HK-2 (cell line): ENCODE data around the gene ALDH7A1.

Experiments
- DNase-seq: peaks from one replicate; pipeline ENCODE4 v3.0.0-alpha.2; 2018; ENCODE audit not compliant: unreplicated experiment

The ALDH7A1 gene

DNA sequence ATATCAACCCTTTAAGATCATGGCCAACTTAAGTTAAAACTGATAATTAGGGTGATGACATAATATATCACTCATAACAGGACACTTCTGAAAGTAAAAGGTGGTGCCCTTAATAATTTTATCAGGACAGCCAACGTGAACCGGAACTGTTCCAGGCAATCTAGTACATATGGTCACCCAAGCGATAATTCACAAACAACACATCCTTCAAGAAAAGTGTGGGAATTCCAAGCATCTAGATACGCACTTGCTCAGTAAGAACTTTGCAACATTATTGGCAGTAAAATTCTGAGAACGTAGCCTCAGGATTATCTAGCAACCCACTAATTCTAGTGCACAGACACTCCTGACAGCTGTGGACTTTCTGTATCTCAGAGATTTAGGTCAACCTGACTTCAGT, 85.7 kb downstream of the ALDH7A1 start:
- DNase-seq, result no peak

DNA sequence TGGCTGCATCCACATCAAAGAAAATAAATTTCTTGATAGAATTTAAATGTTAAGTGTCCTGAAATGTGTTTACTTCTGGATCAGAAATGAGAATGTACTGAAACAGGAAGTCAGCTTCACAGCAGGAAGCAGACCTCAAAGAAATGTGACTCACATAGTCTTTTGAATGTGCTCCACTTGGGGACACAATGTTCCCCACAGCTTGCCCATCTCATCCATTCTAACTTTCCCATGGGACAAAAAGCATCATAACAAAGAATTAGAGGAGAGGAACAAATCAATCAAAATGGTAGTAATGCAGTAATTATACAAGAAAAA, 86.1 kb downstream of the ALDH7A1 start:
- DNase-seq, result no peak

DNA sequence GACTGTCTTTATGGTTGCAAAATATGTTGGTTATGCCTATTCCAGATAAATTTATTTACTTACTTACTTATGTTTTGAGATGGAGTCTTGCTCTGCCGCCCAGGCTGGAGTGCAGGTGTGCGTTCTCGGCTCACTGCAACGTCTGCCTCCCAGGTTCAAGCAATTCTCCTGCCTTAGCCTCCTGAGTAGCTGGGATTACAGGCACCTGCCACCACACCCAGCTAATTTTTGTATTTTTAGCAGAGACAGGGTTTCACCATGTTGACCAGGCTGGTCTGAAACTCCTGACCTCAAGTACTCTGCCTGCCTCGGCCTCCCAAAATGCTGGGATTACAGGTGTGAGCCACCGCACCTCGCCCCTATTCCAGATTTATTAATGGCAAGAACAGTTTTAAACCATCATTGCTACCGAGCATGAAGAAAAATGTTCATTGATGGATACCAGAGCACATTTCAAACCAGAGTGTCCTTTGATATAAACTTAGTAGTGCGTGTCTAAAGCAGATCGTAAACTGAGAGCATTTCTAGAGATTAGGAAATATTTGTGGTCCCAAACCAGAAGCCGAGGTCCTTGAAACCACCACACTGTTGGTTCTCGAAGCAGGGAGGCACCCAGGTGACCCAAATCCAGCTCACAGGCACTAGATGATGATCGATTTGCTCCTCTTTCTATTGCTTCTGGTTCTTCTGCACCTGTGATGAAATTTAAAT, 86.6 kb downstream of the ALDH7A1 start:
- DNase-seq, result no peak

DNA sequence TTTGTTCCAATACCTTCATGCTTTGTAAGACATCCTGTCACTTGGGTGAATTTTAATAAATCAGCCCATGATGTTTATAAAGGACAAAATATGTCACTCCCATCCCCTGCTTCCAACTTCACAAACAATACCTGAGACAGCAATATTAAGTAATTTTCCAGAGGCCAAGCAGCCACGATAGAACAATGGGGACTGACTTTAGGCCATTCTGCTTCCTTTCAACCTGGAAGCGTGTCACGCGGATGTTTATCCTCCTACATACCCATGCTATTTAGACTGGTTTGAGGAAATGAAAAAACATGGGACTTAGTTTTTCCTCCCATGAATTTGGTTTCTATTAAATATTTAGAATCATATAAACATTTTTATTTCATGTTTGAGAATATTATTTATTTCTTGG, 88.9 kb downstream of the ALDH7A1 start:
- DNase-seq, result no peak

DNA sequence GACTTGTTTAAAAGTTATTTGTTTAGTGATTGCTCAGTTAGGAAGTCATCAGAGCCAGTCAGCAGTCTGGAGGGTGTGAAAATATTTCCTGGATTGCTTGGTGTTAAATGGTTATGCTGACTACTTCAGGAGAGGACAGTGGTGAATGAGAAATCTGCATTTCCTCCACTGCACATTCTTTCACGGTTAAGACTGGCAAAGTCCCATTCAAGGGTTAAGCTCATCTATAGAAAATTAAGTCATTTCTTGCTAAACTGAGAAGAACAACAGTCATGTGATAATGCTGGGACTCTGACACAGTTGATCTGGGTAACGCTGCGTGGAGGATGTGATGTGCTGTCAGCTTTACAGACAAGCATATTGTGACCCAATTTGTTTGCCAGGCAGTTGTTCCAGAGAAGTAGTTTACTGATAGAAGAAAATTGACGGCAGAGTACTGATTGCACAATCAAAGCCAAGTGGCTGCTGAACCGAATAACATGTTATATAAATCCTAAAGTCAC, 91.4 kb downstream of the ALDH7A1 start:
- peak; percentile 21 for DNase-seq

DNA sequence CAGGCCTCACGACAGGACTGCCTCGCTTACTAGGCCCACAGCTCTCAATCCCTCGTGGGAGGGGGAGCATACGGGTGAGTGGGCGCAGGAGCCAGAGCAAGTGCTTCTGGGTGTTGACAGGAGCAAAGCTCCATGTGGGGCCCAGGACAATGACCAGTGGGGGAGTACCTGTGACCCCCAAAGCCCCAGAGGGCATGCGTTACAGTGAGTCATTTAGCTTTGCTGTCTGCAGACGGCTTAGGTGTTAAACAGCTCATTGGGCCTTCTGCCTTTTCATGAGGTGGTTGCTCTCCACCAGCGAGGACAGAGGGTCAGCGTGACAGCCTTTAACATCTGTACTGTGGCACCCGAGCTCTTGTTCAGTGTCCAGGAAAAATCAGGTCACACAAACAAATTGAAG, 93.6 kb downstream of the ALDH7A1 start:
- DNase-seq, result no peak

DNA sequence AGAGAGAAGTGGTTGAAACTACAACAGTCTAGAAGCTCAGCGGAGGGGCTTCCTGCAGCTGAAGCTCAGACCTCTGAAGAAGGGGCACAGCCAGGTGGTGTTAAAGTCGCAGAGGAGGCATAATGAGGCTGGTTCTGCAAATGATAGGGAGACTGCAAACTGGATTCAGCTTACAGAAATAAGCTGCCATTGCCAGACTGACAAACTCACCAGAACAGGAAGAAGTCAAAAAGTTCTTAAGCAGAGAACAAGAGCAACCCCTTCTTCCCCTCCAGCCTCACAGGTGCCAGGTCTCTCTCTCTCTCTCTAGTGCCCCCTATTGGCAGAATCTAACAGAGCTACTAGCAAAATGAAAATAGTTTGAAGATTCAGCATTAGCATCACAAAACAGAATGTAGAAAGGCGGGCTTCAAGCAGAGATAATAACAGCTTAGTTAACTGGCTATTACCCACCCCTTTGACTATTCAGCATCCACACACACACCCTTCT, 95.1 kb downstream of the ALDH7A1 start:
- no peak for DNase-seq

DNA sequence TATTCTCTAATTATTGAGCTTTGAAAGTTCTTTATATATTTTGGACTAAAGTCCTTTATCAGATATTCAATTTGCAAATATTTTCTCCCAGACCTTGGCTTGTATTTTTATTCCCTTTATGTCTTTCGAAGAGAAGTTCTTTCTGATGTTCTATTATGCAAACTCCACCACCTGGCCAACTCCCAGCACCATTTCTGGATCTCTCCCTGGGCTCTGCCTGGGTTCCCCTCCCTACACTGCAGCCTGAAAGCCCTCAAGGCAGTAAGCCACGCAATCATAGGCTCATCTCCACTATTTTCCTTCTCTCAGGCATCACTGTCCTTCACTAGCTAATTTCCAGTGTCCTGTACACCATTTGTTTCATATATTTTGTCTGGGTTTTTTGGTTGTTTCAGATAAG, 95.7 kb downstream of the ALDH7A1 start:
- DNase-seq, result no peak

DNA sequence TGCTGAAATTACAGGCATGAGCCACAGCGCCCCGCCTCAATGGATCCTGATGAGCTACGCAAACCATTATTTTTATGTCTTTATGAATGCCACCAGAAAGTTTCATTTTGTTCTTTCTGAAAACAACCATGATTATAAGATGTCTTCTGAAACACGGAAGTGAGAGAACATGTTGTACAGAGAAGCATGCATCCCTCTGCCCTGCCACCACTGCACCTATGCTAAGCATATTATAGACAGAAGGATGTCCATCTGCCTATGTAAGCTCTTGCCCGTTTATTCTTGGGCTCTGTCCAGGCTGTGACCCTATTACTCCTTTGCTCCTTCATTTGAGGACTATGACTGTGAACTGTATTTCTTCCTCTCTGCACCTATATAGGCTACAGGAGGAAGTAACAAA, 97.5 kb downstream of the ALDH7A1 start:
- DNase-seq, result no peak

DNA sequence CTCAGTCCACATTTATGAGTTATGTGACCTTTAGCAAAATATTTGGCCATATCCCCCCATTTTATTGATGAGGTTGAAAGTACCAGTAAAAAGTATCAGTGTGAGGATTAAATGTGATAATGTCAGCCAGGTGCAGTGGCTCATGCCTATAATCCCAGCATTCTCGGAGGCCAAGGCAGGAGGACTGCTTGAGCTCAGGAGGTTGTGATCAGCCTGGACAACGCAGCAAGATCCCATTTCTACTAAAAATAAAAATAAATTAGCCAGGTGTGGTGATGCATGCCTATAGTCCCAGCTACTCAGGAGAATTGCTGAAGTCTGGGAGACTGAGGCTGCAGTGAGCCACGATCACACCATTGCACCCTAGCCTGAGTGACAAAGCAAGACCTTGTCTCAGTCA, 100.6 kb downstream of the ALDH7A1 start:
- DNase-seq, result no peak

DNA sequence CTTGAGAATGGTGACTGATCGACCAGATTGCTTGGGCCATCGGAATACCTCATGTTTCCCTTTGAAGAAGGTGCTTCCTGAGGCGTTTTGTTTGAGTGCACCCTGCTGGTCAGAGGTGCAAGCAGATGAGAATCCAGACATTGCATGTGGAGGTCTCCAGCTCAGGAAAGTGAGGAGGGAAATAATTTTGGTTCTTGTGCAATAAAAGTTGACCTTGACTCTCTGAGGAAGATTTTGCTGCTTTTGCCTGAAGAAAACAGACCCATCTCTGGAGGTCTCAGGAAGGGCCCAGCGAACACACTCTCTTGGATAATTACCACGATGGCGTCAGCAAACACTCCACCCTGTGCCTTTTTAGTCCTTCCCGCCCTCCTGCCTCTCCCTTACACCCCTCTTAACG, 102.1 kb downstream of the ALDH7A1 start:
- DNase-seq, result no peak

DNA sequence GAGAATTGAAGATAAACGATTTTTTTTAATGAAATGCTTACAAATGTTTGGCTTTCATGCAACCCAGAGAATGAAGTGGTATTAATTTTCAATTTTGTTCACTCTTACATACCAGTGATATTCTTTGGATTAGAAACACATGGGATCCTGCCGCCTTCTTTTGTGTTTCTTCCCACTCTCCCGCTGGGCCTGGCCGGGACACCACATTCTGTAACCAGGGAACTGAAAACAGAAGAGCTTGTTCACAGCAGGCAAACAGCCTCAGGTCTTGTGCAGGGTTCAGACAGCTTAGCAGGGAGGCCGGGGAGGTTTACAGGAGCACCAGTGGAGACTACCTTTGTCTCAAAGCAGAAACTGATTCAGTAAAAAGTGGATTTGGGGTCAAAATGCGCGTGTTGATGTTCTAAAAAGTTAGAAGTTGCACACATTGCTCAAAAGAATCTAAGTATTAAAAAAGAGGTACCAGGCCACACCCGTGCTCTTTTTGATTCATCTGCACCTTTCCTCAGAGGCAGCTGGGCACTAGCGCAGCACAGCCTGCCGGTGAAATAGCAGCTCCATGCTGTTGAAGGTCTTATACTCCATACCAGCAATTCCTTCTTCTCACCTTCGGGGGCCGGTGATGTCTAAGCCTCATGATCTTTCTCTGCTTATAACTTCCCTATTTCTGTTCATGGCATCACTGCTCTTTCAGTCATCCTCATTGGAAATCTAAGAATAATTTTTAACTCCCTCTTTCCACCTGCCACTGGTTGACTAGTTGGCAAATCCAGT, 104.7 kb downstream of the ALDH7A1 start:
- no peak for DNase-seq

DNA sequence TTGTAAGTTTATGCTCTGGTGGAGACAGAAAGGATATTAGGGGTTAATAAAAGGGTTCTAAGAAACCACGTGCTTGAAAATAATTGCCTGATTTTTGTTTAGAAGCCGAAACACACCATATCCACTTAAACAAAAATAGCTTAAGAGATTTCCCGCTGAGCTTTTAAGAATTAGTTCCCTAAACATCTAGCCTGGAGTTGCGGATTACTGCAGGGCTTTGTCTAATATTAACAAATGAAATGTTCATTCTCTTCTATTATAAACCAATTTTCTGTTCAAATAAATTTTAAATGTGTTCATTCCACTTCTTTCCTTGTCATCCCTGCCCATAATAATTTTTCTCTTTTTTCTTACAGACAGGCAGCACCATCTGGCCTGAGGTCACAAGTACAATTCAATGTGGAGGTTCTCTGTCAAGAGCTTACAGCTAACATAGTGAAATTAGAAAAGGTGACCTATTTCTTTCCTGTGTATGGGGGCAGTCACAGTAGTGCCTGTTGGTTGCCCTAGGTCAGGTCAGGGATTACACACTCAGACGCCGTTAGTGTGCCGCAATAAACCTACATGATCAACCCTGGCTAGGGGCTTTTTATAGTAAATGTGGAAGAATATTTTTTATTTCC, 106.5 kb downstream of the ALDH7A1 start:
- no peak for DNase-seq

DNA sequence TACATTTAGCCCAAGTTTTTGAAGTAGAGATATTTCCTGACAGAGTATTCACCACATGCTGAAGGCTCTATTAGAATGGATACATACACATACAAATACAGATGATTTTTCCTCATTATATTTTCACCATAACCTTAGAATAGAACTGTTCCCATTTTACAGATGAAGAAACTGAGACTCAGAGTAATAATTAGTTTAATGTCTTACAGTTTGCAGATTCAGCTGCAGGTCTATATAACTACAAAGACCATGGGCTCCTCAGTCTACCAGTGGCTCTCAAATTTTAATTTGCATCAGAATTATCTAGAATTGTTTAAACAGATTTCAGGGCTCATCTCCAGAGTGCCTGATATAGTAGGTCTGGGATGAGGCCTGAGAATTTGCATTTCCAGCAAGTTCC, 107.4 kb downstream of the ALDH7A1 start:
- no peak for DNase-seq

DNA sequence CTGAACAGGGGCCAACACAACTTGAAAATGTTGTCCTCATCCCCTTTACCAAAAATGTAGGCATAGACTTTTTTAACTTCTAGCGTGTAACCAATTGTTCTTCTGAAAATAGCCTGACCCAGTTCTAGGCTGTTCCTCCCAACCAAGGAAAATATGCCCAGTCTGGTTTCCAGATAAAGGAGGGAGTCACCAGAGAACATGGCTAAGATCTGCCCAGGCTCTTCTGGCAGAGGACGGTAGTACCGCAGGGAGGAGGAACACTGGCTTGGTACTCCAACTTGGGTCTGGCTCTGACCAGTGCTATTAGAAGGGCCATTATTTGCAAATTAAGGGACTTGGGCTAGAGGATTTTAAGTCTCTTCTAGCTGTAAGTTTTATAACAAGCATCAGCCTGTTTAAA, 108.7 kb downstream of the ALDH7A1 start:
- no peak for DNase-seq

DNA sequence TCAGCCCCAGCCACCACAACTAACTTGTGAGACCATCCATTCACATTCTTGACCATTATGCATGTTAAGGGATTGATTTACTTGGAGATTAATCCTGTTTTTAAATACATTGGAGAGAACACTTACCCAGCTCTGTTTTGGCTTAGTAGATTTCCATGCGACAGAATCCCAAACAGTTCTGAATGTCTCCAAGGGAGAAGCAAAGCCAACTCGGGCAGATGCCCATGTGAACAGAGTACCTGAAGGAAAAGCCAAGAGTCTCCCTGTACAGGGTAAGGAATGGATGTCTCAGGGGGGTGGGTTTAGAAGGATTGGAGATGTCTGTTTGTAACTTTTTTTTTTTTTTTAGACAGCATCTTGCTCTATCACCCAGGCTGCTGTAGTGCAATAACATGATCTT, 110.8 kb downstream of the ALDH7A1 start:
- DNase-seq, result no peak

DNA sequence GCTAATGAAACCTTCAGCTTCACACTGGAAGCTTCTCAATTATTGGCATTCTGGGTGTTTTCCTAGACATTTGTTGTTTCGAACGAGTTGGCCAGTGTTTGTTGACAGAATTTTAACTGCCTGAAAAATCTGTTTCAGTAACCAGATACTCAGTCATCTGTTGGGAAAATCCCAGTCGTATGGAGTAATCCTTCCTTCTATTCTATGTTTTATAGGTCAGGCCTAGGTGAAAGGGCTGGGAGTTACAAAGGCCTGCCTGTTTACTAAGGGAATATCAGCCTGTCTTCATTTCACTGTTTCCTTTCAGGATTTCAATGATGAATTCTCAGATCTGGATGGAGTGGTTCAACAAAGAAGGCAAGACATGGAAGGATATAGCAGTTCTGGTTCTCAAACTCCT, 111.9 kb downstream of the ALDH7A1 start:
- DNase-seq, result no peak

DNA sequence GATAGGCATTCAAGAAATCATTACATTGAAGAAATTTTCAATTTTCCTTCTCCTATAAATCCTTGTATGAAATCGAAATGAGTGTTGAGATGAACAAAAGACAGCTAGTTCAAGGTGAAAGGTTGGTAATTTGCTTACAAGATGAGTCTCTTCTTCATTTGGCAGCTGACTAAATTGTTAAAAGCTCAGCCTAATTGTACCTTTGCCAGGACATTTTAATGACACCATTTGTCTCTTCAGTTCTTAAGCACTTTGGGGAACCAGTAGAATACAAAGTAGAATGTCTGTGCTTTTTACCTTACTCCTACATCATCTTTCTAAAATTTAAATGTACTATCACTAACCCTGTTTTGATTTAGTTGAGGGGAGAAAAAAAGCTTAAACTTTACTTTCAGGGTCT, 112.4 kb downstream of the ALDH7A1 start:
- no peak for DNase-seq

DNA sequence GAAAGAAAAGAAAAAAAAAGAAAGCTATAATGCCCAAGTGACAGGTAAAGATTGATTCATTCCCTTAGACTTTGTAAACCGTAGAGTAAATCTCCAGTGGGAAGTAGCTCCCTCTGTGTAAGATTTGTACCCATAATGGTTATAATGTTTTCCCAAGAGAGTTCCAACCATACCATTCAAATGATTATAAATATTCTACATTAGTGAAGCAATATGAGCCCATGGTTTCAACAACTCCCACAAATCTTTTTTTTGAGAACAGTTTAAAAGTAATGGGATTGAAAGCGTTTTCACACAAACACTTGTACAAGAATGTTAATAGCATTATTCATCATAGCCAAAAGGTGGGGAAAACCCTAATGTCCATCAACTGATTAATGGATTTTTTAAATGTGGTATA, 113.8 kb downstream of the ALDH7A1 start:
- DNase-seq, result no peak
